NCI-H1105 treated with DMSO at 0.1 percent for 48 hours (cell line): ENCODE measurements around the gene ADAD2.

Source experiments
- DNase-seq: peaks from one replicate; lab custom pipeline; 2025; lab: John Stamatoyannopoulos, UW

Gene ADAD2

DNA sequence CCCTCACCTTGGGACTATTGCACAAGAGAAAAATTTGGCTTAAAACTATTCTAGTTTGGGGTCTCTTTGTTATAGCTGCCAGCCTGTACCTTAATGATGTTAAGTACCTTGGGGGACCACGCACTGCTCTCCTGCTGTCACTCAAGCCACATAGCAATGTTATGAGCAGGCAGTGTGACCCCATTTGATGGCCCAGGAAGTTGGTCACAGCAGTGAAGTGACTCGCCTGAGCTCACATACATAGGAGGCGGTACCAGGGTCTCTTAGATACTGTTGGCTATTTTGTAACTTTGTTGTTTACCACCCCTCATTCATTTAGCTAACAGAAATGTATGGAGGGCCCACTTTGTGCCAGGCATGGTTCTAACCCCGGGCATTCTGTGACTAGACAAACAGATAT is 32.5 kb downstream of the ADAD2 start:
- DNase-seq = no peak

DNA sequence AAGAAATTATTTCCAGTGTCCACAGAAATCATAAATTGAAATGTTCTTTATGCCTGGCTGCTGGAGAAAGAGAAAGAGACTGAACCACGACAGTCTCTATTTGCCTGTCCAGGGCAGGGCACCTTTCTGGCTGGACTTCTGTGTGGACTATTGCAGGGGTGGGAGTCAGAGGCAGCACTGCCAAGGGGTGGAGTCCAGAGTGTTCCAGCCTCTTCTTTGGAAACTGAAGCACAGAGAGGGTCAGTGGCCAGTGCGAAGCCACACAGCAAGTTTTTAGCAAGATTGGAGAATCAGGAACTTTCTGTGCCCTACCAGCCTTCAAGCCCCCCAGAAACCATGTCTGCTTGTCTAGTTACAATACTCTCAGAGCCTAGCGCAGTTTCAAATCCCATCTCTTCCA is 33.6 kb downstream of the ADAD2 start:
- no peak for DNase-seq

DNA sequence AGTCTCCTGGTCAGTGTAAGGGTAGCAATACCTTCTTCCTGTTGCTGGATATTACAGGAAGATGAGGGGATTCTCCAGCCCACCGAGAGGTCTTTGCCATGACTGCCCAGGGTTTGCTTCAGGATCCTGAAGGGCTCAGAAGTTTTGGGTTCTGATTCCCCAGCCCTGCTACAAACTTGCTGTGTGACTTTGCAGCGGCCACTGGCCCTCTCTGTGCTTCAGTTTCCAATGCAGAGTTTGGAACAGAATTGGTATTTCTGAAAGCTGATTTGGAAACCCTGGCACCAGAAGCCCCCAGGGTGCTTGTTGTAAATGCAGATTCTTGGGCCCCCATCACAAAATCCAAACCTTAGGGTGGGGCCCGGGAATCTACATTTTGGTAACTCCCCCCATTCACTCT is 34.2 kb downstream of the ADAD2 start:
- DNase-seq = no peak

DNA sequence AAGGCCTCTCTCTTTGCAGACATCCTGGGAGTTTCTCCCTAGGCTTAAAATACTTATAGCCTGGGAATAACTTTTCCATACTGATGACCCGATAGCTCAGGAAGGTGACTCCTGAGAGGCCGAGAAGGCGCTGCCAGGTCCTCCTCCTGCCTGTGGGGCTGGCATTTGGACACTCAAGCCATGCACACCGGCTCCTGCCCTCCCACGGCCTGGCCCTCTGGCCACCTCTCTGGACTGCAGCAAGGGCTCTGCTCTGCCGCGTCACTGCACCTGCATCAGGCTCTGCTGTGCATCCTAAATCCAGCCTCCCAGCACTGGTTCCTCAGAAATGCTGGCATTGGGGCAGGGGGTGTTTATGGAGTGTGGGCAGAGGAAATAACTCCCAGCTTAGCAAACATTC is 34.6 kb downstream of the ADAD2 start:
- DNase-seq = no peak

DNA sequence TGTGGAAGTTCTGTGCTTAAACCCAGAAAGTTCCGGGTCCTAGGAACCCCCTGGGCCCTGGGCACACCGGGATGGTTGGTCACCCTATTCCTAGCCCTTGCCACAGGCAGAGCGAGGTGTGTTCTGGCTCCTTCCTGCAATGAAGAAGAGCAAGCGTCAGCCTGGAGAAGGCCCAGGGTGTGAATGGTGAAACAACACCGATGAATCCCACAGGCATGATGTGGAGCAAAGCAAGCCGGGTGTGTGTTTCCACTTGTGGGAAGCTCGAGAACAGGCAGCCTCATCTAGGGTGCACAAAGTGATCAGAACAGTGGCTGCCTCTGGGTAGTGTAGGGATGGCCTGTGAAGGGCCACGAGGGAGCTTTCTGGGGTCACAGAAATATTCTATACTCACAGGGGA is 35.1 kb downstream of the ADAD2 start:
- no peak for DNase-seq

DNA sequence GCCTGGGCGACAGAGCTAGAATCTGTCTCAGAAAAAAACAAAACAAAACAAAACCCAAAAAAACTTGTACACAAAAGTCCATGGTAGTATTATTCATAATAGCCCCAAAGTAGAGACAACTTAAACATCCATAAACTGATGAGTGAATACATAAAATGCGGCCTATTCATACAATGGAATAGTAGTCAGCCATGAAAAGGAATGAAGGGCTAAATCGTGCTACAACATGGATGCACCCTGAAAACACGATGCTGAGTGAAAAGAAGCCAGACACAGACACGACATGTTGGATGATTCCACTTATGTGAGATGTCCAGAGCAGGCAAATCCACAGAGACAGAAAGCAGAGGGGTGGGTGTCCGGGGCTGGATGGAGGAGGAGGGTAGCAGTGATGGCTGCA is 36.6 kb downstream of the ADAD2 start:
- no peak for DNase-seq

DNA sequence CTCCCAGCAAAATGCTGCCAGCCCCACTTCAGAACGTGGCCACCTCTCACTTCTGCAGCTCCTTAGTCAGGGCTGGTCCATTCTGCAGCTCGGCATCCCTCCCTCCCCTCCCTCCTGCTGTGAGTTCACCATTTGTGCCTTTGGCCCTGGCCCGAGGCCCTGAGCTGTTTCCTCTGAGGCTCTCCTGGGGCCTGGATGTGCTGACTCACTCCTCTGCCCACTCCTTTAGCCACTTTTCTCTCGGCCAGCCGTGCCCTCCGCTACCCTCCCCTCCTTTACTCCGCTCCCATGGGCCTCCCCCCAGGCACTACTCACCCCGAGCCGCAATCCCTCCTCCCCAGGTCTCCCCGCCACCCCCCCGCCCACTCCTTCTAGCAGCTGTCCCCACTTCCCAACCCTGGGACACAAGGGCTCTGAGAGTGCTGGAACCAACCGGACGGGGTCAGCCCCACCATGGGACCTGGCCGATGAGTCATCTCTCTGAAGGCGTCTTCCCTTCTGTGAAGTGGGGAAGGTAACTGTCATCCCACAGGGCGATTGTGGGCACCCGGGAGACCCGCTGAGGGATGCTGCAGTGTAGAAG is 37.4 kb downstream of the ADAD2 start:
- no peak for DNase-seq

DNA sequence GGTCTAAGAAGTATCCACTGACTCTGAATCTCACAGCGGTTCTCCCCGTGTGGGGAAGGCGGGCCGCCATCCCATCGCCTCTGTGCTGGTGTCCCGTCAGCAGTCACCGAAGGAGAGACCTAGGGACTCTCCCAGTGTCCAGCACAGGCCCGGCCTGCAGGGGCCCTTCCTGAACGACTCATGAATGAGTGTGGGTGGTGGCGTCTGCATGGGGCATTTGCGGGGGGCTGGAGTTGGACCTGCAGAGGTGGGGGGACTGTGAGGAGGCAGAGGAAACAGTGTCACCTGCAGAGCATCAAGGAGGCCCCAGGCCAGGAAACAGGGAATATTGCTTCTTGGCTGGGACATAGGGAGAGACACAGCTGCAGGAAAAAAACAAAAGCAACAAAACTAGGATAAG is 38.5 kb downstream of the ADAD2 start:
- no peak for DNase-seq

DNA sequence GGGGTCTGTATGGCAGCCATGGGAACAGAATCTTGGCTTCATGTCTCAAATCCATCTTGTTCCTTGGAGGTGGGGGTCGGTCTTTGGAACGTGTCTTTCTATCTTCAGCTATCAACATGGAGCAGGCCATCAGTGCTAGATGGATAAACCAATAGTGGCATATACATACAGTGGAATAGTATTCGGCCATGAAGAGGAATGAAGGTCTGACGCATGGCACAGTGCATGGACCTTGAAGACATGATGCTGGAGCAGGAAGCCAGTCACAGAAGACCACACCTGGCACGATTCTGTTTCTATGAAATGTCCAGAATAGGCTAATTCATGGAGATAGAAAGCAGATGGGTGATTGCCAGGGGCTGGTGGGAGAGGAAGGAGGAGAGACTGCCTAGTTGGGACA is 41.1 kb downstream of the ADAD2 start:
- DNase-seq = no peak

DNA sequence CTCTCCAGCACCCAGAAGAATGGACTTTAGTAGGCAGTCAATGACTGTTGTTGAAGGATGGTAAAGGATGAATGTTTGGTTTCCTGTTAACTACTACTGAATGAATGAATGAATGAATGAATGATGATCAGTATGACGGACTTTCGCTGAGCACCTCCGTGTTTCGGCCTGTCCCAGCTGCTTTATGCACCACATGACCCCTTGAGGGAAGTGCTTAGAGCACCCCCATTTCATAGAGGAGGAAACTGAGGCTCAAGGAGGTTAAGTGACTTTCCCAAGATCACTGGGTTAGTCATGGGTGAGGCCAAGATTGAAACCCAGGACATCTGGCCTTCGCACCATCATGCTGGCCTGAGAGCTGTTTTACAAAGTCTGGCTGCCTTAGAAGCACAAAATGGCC is 42.0 kb downstream of the ADAD2 start:
- DNase-seq = no peak

DNA sequence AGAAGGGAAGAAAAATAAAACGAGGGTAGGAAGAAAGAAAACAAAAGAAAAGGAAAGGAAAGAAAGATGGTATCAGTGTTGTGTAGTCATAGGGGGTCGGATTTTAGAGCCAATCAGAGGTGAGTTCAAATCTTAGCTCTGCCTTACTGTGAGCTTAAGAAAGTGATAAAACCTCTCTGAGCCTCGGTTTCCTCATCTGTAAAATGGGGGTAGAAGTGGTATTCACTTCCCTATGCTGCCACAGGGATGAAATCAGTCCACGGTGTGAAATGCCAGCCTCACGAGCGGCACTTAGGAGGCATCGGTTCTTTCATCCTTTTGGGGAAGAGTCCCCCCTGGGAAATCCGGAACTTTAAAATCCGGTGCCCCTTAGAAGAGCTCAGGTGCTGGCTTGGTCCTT is 42.8 kb downstream of the ADAD2 start:
- no peak for DNase-seq

DNA sequence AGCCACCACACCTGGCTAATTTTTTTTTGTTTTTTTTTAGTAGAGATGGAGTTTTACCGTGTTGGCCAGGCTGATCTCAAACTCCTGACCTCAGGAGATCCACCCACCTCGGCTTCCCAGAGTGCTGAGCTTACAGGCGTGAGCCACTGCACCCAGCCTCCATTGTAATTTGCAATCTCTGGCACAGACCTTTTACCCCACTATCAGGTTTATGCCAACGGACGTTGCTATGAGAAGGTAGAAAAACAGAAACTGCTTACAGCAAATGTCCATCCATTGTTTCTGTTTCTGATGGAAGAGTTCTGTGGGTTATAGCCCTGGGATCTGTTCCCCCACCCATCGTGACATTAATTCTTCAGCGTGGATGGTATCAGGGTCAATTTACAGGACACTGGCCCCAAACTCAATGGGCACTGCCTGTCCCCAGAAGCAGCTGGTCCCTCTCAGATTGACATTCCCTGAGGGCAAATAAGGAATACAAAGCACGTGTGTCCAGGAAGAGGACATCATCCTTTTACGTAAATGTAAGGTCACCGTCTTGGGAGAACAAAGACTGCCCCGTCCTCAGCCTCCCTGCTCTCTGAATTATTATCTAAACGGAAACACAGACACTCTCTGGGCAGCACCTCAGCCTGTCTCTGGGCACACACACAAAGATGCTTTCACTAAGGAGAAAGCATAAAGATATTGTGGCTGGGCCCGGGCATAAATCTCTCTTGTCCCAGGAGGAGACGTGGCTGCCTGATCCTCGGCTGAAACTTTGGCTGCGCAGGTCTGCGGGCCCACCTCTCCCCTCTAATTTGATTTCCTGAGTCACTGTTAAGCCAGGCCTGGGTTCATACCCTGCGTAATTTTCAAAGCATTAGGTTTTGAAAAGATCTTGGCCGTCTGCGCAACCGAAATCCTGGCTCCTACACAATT is 43.6 kb downstream of the ADAD2 start:
- no peak for DNase-seq

DNA sequence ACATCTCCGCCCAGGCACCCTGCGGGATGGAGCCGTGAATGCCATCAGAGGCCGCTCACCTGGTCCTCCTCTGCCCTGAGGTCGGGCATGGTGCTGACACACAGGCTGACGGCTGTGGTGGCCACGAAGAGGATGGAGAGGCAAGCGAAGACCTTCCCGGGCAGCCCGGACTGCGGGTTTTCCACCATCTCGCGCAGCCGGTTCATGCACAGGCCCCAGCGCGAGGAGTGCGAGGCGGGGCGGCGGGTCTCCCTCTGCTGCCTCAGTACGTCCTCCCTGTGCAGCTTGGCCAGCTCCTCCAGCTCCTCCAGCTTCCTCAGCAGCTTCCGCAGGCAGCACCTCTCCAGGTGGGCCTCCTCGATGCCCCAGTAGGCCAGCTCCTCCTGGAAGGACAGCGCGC is 45.7 kb downstream of the ADAD2 start:
- no peak for DNase-seq

DNA sequence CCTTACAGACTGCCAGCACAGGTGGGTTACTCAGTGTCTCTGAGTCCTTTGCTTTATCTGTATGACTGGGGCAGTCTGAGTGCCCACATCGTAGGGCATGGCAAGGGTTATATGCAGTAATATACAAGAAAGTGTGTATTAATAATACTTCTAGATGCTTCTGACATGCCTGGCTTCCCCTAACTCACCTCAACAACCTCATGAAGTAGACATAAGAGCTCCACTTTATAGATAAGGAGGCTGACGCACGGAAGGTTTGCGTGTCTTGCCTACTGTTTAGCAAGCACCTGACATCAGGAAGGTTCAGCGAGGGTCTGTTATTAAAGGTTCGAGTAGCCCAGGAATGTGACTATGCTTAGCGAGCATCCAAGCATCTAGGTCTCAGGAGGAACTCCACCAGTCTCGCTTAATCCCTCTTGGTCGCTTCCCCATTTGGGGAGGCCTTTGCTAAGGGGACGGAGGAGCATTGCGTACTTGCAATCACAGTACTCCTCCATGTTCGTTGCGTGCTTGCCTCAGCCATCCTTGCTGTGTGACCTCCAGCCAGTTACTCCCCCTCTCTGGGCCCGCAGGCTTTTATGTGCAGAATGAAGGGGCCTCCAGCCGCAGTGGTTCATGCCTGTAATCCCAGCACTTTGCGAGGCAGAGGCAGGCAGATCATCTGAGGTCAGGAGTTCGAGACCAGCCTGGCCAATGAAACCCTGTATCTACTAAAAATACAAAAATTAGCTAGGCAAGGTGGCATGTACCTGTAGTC is 47.2 kb downstream of the ADAD2 start:
- no peak for DNase-seq

DNA sequence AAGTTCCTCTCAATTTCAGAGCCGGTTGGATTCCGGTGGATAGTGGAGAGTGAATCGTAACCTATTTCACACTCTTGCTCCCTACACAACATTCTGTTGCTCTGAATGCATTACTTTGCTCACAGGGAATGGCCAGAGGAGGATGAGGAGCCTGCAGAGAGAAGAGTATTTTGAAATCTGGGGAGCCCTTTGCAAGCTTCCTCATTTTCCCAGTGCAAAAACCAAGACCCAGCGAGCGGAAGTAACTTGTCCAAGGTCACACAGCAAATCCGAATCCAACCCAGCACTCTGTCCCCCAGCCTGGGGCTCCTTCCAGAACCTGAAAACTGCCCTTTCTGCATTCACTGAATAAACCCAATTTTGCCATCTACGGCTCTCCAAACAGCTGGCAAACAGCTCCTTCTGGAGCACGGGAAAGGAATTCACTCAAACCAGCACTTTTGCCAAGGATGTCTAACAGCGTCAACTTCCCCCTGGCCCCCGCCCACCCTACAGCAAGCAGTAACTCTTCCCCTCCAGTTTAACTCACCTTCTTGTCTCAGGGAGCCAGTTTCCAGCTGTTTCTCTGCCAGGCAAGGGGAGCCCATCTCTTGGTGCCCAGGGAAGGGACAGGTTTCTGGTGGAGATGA is 48.3 kb downstream of the ADAD2 start:
- DNase-seq = no peak

DNA sequence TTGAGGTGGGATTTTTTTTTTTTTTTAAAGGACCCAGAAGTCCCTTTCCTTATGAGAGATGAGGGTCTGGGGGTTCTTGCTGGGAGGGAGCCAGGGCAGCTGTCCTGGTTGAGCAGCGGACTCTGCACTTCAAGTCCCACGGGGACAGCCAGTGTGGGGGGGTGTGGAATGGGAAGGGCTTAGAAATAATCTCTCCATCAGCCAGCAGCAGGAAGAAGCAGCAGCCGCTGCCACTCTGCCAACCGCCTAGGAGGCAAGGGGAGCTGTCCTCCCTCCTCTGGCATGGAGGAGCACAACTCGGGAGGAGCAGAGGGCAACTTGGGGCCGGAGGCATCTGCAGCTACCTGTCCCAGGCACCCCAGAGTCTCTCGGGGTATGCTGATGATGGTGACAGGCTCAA is 49.0 kb downstream of the ADAD2 start, which contains the start of gene KCNG4:
KCNG4 (minus strand) TSS at position 104 of the 400 bp plus-strand sequence. CDS start 2,527 bp downstream, outside the sequence.
- no peak for DNase-seq

DNA sequence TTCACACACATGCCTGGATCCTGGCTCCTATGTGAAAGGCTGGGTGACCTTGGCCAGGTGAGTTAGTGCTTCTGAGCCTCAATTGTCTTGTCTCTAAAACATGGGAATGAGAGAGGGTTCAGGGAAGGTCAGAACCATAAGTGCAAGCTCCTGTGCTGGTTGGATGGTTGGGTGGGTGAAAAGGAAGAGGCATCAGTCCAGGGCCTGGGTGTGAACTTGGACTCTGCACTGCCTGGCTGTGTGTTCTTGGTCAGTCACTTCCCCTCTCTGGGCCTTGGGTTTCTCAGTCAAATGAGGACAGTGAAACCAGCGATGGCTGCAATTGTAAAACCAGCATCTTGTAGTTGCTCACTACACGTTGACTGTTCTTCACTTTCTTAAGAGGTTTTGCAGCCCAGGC is 49.5 kb downstream of the ADAD2 start:
- no peak for DNase-seq

DNA sequence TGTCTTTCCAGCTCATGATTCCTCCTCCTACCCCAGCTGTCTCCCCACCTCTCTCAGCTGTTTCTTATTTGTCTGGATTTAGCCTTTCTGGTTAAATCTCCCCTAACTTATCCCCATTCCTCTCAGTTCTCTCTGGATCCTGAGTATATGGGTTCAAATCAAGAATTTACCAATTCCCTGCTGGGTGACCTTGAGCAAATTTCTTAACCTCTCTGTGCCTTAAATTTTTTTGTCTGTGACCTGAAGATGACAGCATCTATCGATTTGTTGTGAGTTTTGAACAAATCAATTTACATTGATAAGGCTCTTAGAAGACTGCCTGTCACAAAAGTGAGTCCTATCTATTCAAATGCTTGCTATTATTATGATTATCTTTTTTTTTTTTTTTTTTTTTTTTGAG is 50.8 kb downstream of the ADAD2 start:
- no peak for DNase-seq

DNA sequence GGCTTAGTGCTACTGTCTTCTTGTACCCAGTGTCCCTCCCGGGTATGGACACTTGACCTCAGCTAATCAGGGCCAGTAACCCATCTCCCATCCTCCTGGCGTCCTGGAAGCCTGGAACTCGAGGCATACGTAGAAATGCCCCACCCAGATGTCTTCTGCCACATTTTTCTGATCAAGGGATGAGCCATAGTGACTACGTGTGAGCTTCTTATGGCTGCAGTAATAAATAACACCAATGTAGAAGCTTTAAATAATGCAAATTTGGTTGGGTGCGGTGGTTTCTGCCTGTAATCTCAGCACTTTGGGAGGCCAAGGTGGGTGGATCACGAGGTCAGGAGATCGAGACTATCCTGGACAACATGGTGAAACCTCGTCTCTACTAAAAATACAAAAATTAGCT is 51.9 kb downstream of the ADAD2 start:
- DNase-seq = no peak

DNA sequence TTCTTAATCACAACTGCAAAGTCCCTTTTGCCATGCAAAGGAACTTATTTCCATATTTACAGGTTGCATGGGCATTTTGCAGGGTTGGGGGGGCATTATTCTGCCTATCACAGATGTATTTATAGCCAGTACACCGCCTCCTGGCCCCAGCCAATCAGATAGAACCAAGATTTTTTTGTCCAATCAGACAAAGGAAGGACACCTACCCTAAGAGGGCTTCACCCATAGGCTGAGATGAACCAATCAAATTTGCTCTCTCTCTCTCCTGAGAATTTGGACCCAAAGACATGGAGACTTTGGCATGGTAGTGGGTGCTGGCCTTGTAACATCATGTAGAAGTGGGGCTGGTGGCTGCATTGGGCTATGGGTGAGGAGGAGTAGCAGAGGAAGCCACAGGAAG is 52.8 kb downstream of the ADAD2 start:
- DNase-seq = no peak

DNA sequence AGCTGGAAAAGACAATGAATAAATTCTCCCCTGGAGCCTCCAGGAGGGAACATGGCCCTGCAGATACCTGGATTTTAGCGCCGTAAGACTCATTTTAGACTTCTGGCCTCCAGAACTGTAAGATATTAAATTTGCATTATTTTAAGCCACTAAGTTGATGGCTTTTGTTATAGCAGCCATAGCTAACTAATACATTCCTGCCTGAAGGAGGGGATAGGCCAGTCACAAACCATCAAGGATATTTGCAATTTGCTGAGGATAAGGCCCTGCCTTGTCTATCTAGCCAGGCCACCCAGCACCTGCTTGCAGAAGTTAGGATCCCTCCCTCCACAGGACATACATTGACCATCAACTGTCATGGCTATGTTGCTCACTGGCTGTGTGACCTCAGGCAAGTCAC is 53.8 kb downstream of the ADAD2 start:
- no peak for DNase-seq

DNA sequence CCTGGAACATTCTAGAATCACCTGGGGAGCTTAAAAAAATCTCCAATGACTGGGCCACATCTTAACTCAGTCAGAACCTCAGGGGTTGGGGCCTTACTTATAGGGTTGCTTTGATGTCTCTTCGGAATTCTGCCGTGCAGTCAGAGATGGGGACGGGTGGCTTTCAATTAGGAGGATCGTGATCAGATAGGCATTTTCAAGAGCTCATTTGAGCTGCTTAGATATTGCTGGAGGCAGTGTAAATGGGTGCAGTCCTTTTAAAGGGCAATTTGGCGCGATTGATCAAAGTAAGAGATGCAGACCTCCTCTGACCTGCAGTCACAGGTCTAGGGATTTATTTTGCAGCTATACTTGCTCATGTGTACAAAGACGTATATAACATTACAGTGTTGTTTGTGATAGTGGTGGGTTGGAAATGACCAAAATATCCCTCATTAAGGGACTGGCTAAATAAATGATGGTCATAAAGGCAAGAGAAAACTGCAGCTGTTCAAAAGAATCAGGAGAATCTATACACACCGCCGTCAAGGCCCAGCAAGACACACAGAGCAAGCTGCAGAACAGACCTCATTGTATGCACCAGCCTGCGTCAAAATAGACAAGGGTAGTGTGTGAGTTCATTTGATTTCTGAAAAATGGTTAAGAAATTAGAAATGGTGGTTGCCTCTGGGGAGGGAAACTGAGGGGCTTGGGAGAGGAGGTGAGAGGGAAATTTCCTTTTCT is 55.2 kb downstream of the ADAD2 start:
- DNase-seq = no peak
